ENCODE measurements around the gene TGFBI.
A peak's percentile ranks its signal among the peaks of the same experiment; 100 is the strongest.

Gene TGFBI

DNA sequence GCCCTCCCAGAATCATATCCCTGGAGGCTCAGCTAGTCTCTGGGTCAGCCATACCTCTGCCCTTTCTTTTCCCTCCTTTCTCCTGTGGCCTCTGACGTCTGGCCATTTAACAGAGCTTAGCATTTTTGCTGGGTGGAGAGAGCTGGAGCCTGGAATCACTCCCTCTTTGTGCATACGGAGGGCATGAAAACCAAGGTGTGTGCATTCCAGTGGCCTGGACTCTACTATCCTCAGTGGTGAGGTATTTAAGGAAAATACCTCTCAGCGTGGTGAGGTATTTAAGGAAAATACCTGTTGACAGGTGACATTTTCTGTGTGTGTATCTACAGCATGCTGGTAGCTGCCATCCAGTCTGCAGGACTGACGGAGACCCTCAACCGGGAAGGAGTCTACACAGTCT lies 27.5 kb downstream of the TGFBI start:
- no peak for DNase-seq (ENCODE audit: low read depth)
- no peak overlapping the region for H3K4me3 ChIP-seq (ENCODE audit: low read depth, low read length)
- TF ChIP-seq, protein P1, sequence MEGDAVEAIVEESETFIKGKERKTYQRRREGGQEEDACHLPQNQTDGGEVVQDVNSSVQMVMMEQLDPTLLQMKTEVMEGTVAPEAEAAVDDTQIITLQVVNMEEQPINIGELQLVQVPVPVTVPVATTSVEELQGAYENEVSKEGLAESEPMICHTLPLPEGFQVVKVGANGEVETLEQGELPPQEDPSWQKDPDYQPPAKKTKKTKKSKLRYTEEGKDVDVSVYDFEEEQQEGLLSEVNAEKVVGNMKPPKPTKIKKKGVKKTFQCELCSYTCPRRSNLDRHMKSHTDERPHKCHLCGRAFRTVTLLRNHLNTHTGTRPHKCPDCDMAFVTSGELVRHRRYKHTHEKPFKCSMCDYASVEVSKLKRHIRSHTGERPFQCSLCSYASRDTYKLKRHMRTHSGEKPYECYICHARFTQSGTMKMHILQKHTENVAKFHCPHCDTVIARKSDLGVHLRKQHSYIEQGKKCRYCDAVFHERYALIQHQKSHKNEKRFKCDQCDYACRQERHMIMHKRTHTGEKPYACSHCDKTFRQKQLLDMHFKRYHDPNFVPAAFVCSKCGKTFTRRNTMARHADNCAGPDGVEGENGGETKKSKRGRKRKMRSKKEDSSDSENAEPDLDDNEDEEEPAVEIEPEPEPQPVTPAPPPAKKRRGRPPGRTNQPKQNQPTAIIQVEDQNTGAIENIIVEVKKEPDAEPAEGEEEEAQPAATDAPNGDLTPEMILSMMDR (conservative IDR thresholded peaks at IDR 0.05; ENCODE audit: low read depth, low read length) = no peak

DNA sequence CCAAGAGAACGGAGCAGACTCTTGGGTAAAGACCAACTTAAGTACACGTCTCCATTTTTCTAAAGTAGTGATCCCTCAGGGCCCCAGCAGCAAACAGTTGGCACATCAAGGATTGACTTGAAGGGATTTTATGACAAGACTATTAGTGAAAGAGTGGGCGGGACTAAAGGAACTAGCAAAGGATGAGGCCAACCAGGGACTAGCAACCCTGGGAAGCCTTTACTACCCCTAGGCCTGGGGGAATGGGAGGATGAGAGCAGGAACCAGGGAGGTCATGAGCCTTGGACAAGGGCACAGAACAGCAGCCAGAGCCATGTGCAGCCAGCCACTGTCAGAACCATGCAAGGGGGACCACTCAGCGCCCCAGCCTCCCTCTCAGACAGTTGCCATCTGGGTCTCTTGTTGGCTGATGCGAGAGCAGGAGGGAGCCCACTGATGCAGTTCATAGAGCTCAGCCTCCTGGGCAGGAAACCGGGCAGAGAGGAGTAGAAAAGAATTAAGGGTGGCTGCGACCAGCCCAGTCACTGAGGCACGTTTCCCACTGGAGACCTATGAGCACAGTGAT lies 28.1 kb downstream of the TGFBI start:
- TF ChIP-seq, protein P1 (conservative IDR thresholded peaks at IDR 0.05; ENCODE audit: low read depth, low read length) = no peak
- no peak for DNase-seq (ENCODE audit: low read depth)
- no peak overlapping the region for H3K4me3 ChIP-seq (ENCODE audit: low read depth, low read length)

DNA sequence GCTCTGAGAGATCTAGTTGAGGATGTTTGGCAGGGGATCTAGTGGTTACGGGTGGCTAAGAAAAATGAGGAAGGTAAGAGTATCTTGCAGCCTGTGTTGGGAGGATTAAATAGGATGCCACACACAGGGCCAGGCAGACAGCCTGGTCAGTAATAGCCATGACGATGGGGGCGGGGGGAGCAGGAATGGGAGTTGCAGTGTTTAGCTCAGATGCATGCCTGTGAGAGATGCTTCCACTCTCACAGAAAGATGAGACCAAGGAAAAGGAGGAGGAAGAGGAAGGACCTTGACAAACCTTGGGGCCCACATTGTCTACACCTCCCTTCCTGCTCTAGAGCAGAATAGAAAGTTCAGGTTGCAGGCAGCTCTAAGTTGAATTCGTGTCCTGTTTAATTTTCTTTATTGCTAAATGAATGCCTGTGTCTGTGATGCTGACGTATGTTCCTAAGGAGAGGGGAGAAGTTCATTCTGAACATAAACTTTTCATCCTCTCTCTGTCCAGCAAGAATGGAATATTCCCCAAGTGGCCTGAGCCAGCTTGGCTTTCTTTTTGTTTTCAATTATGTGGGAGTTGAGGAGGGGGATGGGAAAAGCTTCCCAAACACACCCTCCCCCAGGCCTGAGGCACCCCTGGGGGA lies 28.7 kb downstream of the TGFBI start:
- H3K4me3 ChIP-seq (ENCODE audit: low read depth, low read length) = no peak overlapping the region
- peak; percentile 85 for DNase-seq (ENCODE audit: low read depth)
- TF ChIP-seq, protein P1 (conservative IDR thresholded peaks at IDR 0.05; ENCODE audit: low read depth, low read length) = no peak

DNA sequence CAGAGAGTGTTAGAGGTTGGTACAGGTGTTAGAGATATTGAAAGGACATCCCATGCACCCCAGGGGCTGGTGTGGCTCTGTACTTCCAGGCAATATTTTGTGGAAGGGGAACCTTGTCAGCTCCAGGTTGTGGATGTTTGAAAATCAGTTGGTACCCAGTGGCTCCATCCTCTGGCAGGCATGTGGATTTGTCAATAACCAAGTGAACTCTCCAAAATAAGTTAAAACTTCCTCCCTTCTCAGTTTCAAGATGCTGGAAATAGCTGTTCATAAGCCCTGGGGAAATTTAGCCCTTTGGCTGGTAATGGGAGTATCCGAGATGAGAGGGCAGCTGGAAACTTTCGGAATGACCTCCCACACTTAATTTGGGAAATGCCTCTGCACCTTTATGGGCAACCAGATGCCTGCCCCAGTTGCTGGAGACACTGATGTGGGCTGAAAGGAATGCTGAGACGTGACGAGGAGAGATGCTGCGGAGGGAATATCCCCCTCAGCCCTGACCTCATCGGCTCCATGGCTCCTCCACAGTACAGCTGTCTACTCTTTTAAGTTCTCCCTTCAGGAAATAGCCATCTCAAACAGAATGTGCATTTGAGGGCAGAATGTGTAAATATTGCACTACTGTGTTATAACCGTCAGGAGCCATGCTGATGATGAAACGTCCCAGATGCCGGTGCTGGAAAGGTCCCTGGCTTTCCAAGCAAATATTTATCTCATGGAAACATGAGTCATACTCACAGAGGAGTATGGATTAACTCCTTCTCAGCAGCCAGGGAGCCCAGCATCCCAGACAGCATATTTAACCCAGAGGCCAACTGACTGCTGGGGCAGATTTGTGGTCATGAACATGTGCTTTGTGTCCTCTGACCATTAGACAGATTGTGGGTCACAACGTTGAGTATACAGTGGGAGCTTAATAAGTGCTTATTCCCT lies 29.5 kb downstream of the TGFBI start:
- peak; percentile 98 for DNase-seq (ENCODE audit: low read depth)

DNA sequence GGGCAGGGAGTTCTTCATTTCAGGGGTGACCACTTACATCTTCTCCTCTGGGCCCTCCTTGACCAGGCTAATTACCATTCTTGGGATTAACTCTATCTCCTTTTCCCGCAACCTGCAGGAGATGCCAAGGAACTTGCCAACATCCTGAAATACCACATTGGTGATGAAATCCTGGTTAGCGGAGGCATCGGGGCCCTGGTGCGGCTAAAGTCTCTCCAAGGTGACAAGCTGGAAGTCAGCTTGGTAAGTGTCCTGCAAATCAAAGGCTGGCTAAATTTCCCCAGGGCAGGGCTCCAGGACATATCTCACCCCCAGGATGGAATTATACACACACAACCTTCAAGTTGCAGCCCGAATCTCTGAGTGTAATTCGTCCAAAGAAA lies 30.2 kb downstream of the TGFBI start:
- H3K4me3 ChIP-seq (ENCODE audit: low read depth, low read length) = no peak overlapping the region
- no peak for DNase-seq (ENCODE audit: low read depth)
- TF ChIP-seq, protein P1 (conservative IDR thresholded peaks at IDR 0.05; ENCODE audit: low read depth, low read length) = no peak

More for the DNA sequence above, 29.5 kb downstream of the TGFBI start:
- TF ChIP-seq, protein P1 (conservative IDR thresholded peaks at IDR 0.05; ENCODE audit: low read depth, low read length) = peak; percentile 67
- H3K4me3 ChIP-seq (ENCODE audit: low read depth, low read length) = no peak overlapping the region

DNA sequence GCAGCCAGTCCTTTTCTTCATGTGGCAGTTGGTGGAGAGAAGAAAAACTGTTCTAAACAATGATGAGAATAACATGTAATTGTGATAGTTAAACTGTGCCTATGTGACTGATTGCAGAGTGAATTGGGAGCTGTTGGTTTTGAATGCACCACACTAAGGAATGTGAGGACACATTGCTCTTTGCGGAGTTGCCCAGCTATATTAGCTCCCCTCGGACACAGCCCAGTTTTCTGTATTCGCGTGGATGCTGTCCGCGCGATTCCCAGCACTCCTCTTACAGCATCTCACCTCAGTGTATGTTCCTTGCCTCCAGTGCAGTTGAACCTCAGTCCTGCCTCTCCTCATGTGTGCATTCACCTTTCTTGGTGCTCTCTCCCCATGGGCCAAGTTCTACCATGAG lies 32.2 kb downstream of the TGFBI start:
- H3K4me3 ChIP-seq (ENCODE audit: low read depth, low read length) = no peak overlapping the region
- TF ChIP-seq, protein P1 (conservative IDR thresholded peaks at IDR 0.05; ENCODE audit: low read depth, low read length) = no peak
- DNase-seq (ENCODE audit: low read depth) = no peak
